H1 (cell line): ENCODE measurements around the gene SLC35B4. TPM values are rescaled to one million over a fixed set of nuclear protein-coding genes. Genes with fewer than 3 reads are reported as not detected.

ENCODE experiments used
- CTCF ChIA-PET: fragments of 300-600 bp; sonication (Branson Sonifier 250); formaldehyde crosslinking; loops from one replicate; lab custom pipeline; 2021; ENCODE audit not compliant: partially characterized antibody; lab: Charles Lee
- POLR2A ChIA-PET: fragments of 300-600 bp; sonication (Branson Sonifier 250); formaldehyde crosslinking; loops from one replicate; lab custom pipeline; 2021; ENCODE audit warnings: inconsistent platforms; ENCODE audit not compliant: partially characterized antibody; lab: Charles Lee
- DNase-seq, 2 experiments: peaks; one replicate each; pipeline versions ENCODE4 v3.0.0 to v3.0.0-alpha.2; 2010 to 2022; ENCODE audit warnings: low spot score in 2 of 2, low read depth in 1 of 2, mixed read lengths in 1 of 2
- FAIRE-seq: peaks from 2 replicates; lab custom pipeline; 2011; peaks lifted over from hg19 to GRCh38; lab: Jason Lieb, UNC
- H2AFZ ChIP-seq: 2 replicates; pipeline ENCODE4 v1.8.1; 2012; ENCODE audit warnings: low read length, inconsistent platforms
- H2AK5ac ChIP-seq: 2 replicates; pipeline ENCODE4 v1.6.1; 2013; ENCODE audit warnings: low read depth, low read length
- H2BK120ac ChIP-seq: replicated peaks from 2 replicates; pipeline ENCODE3; 2013; ENCODE audit warnings: low read depth, low read length, inconsistent platforms
- H2BK12ac ChIP-seq: 2 replicates; pipeline ENCODE4 v1.6.1; 2013; ENCODE audit warnings: low read depth, low read length
- H2BK15ac ChIP-seq: 2 replicates; pipeline ENCODE4 v1.6.1; 2013; ENCODE audit warnings: low read length
- H2BK20ac ChIP-seq: 2 replicates; pipeline ENCODE4 v1.6.1; 2013; ENCODE audit warnings: low read length
- H2BK5ac ChIP-seq: 2 replicates; pipeline ENCODE4 v1.6.1; 2013; ENCODE audit warnings: low read depth, low read length
- H3K14ac ChIP-seq: 2 replicates; pipeline ENCODE4 v1.6.1; 2013; ENCODE audit warnings: inconsistent platforms; ENCODE audit not compliant: insufficient read length
- H3K18ac ChIP-seq: 2 replicates; pipeline ENCODE4 v1.6.1; 2013; ENCODE audit warnings: low read length; ENCODE audit errors: extremely low read depth
- H3K23ac ChIP-seq: 2 replicates; pipeline ENCODE4 v1.6.1; 2013; ENCODE audit warnings: inconsistent platforms; ENCODE audit not compliant: insufficient read length
- H3K23me2 ChIP-seq: 2 replicates; pipeline ENCODE4 v1.6.1; 2013; ENCODE audit warnings: low read depth, low read length
- H3K27ac ChIP-seq: 2 replicates; pipeline ENCODE4 v1.6.1; 2011; ENCODE audit warnings: low read depth, low read length, inconsistent platforms
- H3K27me3 ChIP-seq, 4 experiments: replicated peaks in 1 of 4; 1 replicate in 1 of 4; 2 replicates in 3 of 4; pipeline versions ENCODE4 v1.6.1 to v1.8.1; 2011 to 2013; ENCODE audit warnings: low read length in 3 of 4, mild to moderate bottlenecking in 3 of 4, inconsistent platforms in 2 of 4, mixed read lengths in 2 of 4, moderate library complexity in 1 of 4; ENCODE audit not compliant: control insufficient read depth in 3 of 4, insufficient read depth in 3 of 4; ENCODE audit errors: extremely low read depth in 1 of 4
- H3K36me3 ChIP-seq, 4 experiments: 2 replicates each; pipeline versions ENCODE4 v1.6.1 to v1.8.1; 2011 to 2013; ENCODE audit warnings: mild to moderate bottlenecking in 4 of 4, low read length in 3 of 4, moderate library complexity in 2 of 4, control low read depth in 1 of 4, inconsistent platforms in 1 of 4; ENCODE audit not compliant: insufficient read depth in 4 of 4, control insufficient read depth in 2 of 4
- H3K4ac ChIP-seq: replicated peaks from 2 replicates; pipeline ENCODE3; 2013; ENCODE audit warnings: low read length, low read depth, mixed read lengths, inconsistent platforms; ENCODE audit not compliant: insufficient read length
- H3K4me1 ChIP-seq, 4 experiments: replicated peaks in 1 of 4; 1 replicate in 1 of 4; 2 replicates in 3 of 4; pipeline versions ENCODE4 v1.6.1 to v1.8.1; 2011 to 2013; ENCODE audit warnings: low read length in 3 of 4, inconsistent platforms in 2 of 4, mixed read lengths in 1 of 4; ENCODE audit not compliant: insufficient read depth in 4 of 4, control insufficient read depth in 3 of 4
- H3K4me2 ChIP-seq, 2 experiments: 2 replicates each; pipeline versions ENCODE4 v1.6.1 to v1.8.1; 2011 to 2013; ENCODE audit warnings: low read depth in 2 of 2, low read length in 2 of 2, control low read depth in 1 of 2, inconsistent platforms in 1 of 2, mild to moderate bottlenecking in 1 of 2; ENCODE audit not compliant: insufficient read depth in 1 of 2
- H3K4me3 ChIP-seq, 4 experiments: fragments of 200-600, 300-600 bp in 1 of 4; sonication (generic), shearing (Covaris generic), sonication (Bioruptor Twin) in 1 of 4; 2 replicates each; pipeline versions ENCODE4 v1.5.1 to v1.8.1; 2011 to 2016; ENCODE audit warnings: low read length in 4 of 4, low read depth in 3 of 4, control low read depth in 2 of 4, inconsistent platforms in 2 of 4, mild to moderate bottlenecking in 2 of 4, mixed read lengths in 1 of 4, moderate library complexity in 1 of 4; ENCODE audit not compliant: insufficient read depth in 2 of 4; ENCODE audit errors: extremely low read depth in 1 of 4
- H3K56ac ChIP-seq: replicated peaks from 2 replicates; pipeline ENCODE3; 2013; ENCODE audit warnings: low read depth, mild to moderate bottlenecking, mixed read lengths, low read length, inconsistent platforms; ENCODE audit not compliant: insufficient read length
- H3K79me1 ChIP-seq: 2 replicates; pipeline ENCODE4 v1.6.1; 2013; ENCODE audit warnings: low read depth, low read length, control low read depth
- H3K79me2 ChIP-seq, 2 experiments: 2 replicates each; pipeline versions ENCODE4 v1.6.1 to v1.8.1; 2012 to 2013; ENCODE audit warnings: low read length in 2 of 2, mild to moderate bottlenecking in 2 of 2, inconsistent platforms in 1 of 2; ENCODE audit not compliant: insufficient read depth in 2 of 2, control insufficient read depth in 1 of 2
- H3K9ac ChIP-seq, 4 experiments: replicated peaks in 1 of 4; 1 replicate in 1 of 4; 2 replicates in 3 of 4; pipeline versions ENCODE4 v1.6.1 to v1.8.1; 2011 to 2013; ENCODE audit warnings: low read depth in 3 of 4, low read length in 3 of 4, control low read depth in 2 of 4, mild to moderate bottlenecking in 2 of 4, moderate library complexity in 2 of 4, inconsistent platforms in 1 of 4; ENCODE audit errors: extremely low read depth in 1 of 4
- H3K9me3 ChIP-seq, 2 experiments: 2 replicates each; pipeline versions ENCODE4 v1.6.1 to v1.8.1; 2012 to 2013; ENCODE audit warnings: mild to moderate bottlenecking in 2 of 2, moderate library complexity in 2 of 2, control low read depth in 1 of 2, inconsistent platforms in 1 of 2, low read depth in 1 of 2, low read length in 1 of 2, mixed read lengths in 1 of 2; ENCODE audit not compliant: insufficient read depth in 2 of 2
- H4K20me1 ChIP-seq, 2 experiments: replicated peaks in 1 of 2; 2 replicates each; pipeline versions ENCODE3 to v1.8.1; 2011 to 2013; ENCODE audit warnings: inconsistent platforms in 2 of 2, low read length in 2 of 2, mild to moderate bottlenecking in 1 of 2; ENCODE audit not compliant: insufficient read depth in 2 of 2, control insufficient read depth in 1 of 2
- H4K5ac ChIP-seq: 2 replicates; pipeline ENCODE4 v1.6.1; 2013; ENCODE audit warnings: low read length, low read depth, mixed read lengths, inconsistent platforms; ENCODE audit not compliant: insufficient read length
- H4K8ac ChIP-seq: 2 replicates; pipeline ENCODE4 v1.8.0; 2013; ENCODE audit warnings: mild to moderate bottlenecking, moderate library complexity, low read length, inconsistent platforms; ENCODE audit not compliant: insufficient read depth; ENCODE audit errors: extremely low read depth
- H4K91ac ChIP-seq: replicated peaks from 2 replicates; pipeline ENCODE3; 2013; ENCODE audit warnings: low read length, mixed read lengths, inconsistent platforms; ENCODE audit not compliant: insufficient read length
- FOSL1 ChIP-seq: IDR thresholded peaks from 2 replicates; pipeline ENCODE4 v1.6.1; 2011; ENCODE audit warnings: mild to moderate bottlenecking, low read depth, low read length, moderate library complexity; ENCODE audit not compliant: insufficient read depth
- GABPA ChIP-seq: IDR thresholded peaks from 2 replicates; pipeline ENCODE4 v1.6.1; 2011; ENCODE audit warnings: mild to moderate bottlenecking, low read length, moderate library complexity, borderline replicate concordance; ENCODE audit not compliant: insufficient read depth
- KDM5A ChIP-seq: fragments of 200-600 bp; IDR thresholded peaks from 2 replicates; pipeline ENCODE4 v1.7.1; 2012; ENCODE audit warnings: mild to moderate bottlenecking, low read length, inconsistent platforms, mixed read lengths
- MAFK ChIP-seq: IDR thresholded peaks from 2 replicates; pipeline ENCODE4 v1.6.1; 2012; ENCODE audit warnings: low read depth, mild to moderate bottlenecking, improper control_type of control experiment, low read length
- PHF8 ChIP-seq: fragments of 200-600 bp; sonication (generic); conservative IDR thresholded peaks from 2 replicates; pipeline ENCODE4 v1.7.1; 2012; ENCODE audit warnings: low read depth, mild to moderate bottlenecking, inconsistent platforms, low read length, moderate library complexity
- SP2 ChIP-seq: IDR thresholded peaks from 2 replicates; pipeline ENCODE4 v1.6.1; 2012; ENCODE audit warnings: mild to moderate bottlenecking, low read length, inconsistent platforms
- TAF1 ChIP-seq: IDR thresholded peaks from 2 replicates; pipeline ENCODE4 v1.6.1; 2011; ENCODE audit warnings: mild to moderate bottlenecking, low read depth, low read length
- USF2 ChIP-seq: IDR thresholded peaks from 2 replicates; pipeline ENCODE4 v1.6.1; 2011; ENCODE audit warnings: low read length, improper control_type of control experiment
- YY1 ChIP-seq: IDR thresholded peaks from 2 replicates; pipeline ENCODE4 v1.6.1; 2011; ENCODE audit warnings: low read depth, mild to moderate bottlenecking, low read length
- WGBS, 2 experiments: shearing (Covaris generic) in 1 of 2; methylation state at CpG; one replicate each; pipeline versions ENCODE4 v1.1.6 to v1.1.7; 2013 to 2015; ENCODE audit warnings: low lambda C conversion rate in 2 of 2, mixed read lengths in 2 of 2, inconsistent platforms in 1 of 2, low coverage in 1 of 2, missing lambda C conversion rate in 1 of 2; ENCODE audit not compliant: insufficient replicate concordance in 2 of 2, insufficient coverage in 1 of 2, insufficient read length in 1 of 2; ENCODE audit errors: extremely low coverage in 1 of 2, missing lambda C conversion rate in 1 of 2; 5-methylcytosine and 5-hydroxymethylcytosine counted together
- polyA plus RNA-seq, 7 experiments: library from polyadenylated mRNA; depleted of rRNA in 3 of 7; stranded (reverse) in 5 of 7; unstranded in 2 of 7; fragments of >200 nt in 5 of 7; fragments of 200-250 nt in 2 of 7; gene quantifications; 1 replicate in 5 of 7; 2 replicates in 1 of 7; 4 replicates in 1 of 7; pipeline versions ENCODE4 v1.2.1 to v1.2.3, GENCODE V29; 2011 to 2013; ENCODE audit warnings: missing spikeins in 2 of 7, mixed read lengths in 2 of 7
- total RNA-seq: library from RNA; stranded (reverse); fragmentation: NEBNext Ultra II Directional; extraction: Animal tissue kit (Norgen Biotek cat#: 25700); gene quantifications from 2 replicates; pipeline ENCODE4 v1.2.1, GENCODE V29; 2021

SLC35B4 gene
- total and polyA plus RNA-seq, 2 of the 8 experiments (the other 6 are each of a cell fraction or from before 2014, with no cell fraction given): 28.9 to 34.6 TPM

- FAIRE-seq (no peak), DNase-seq (no peak)
- H4K5ac ChIP-seq: no peak overlapping the region
- H2AK5ac ChIP-seq: no peak overlapping the region
- POLR2A ChIA-PET: no interaction called here
- CTCF ChIA-PET: interaction anchor here (1.1 kb wide), 1 partner anchor 27 kb away, joined by 4 read pairs; no protein-coding TSS in a partner anchor
- no peaks in the 10 kb centered on the region for H3K9me3 ChIP-seq
- H3K18ac ChIP-seq: no peak overlapping the region
- H2AFZ ChIP-seq: no peak overlapping the region
- H3K27me3 ChIP-seq: no peaks in the 10 kb centered on the region
- no peak overlapping the region for H2BK15ac ChIP-seq
- no peaks in the 10 kb centered on the region for H3K4me1 ChIP-seq
- H3K14ac ChIP-seq: no peak overlapping the region
- no peak overlapping the region for H3K23ac ChIP-seq
- TF ChIP-seq USF2: no peak
- TF ChIP-seq SP2: no peak
- no peak for TF ChIP-seq YY1
- TF ChIP-seq PHF8: no peak
- no peak for TF ChIP-seq KDM5A
- no peak for TF ChIP-seq FOSL1
- no peak for TF ChIP-seq TAF1
- TF ChIP-seq GABPA: no peak
- TF ChIP-seq MAFK: no peak
- no peak overlapping the region for H3K27ac ChIP-seq
- H3K36me3 ChIP-seq: no peaks in the 10 kb centered on the region
- H3K4ac ChIP-seq: no peak overlapping the region
- H3K9ac ChIP-seq: no peak overlapping the region
- H2BK12ac ChIP-seq: no peak overlapping the region
- no peak overlapping the region for H3K56ac ChIP-seq
- no peaks in the 10 kb centered on the region for H3K23me2 ChIP-seq
- H3K79me1 ChIP-seq: no peaks in the 10 kb centered on the region
- WGBS, 2 experiments: 79% methylated on average over 4 of the region's 4 CpGs; no CpG with 5 or more reads in 1 of the 2 experiments
- H2BK120ac ChIP-seq: no peak overlapping the region
- H4K91ac ChIP-seq: no peak overlapping the region
- H3K79me2 ChIP-seq: no peaks in the 10 kb centered on the region
- no peak overlapping the region for H2BK5ac ChIP-seq
- no peak overlapping the region for H3K4me3 ChIP-seq
- no peak overlapping the region for H4K8ac ChIP-seq
- no peaks in the 10 kb centered on the region for H4K20me1 ChIP-seq
- H3K4me2 ChIP-seq: no peak overlapping the region
- H2BK20ac ChIP-seq: no peak overlapping the region
These were observed 14.2 kb upstream of the SLC35B4 start for GRCh38 chr7:134330974-134331373.
